HepG2 (cell line): Measurements from ENCODE around the gene VAV2. TPM values are rescaled to one million over a fixed set of nuclear protein-coding genes. Genes with fewer than 3 reads are reported as not detected.

Experiments
- AGO2 ChIP-seq: fragments of 200-400 bp; formaldehyde crosslinking; optimal IDR thresholded peaks from 2 replicates; pipeline ENCODE3; 2017; ENCODE audit warnings: mild to moderate bottlenecking, low read depth, low read length, moderate library complexity
- AKAP8 ChIP-seq: sonication (generic); formaldehyde crosslinking; IDR thresholded peaks from 2 replicates; pipeline ENCODE4 v1.5.1; 2020; ENCODE audit warnings: mild to moderate bottlenecking, missing genetic modification reagents
- HNRNPH1 ChIP-seq: fragments of 200-400 bp; formaldehyde crosslinking; optimal IDR thresholded peaks from 2 replicates; pipeline ENCODE3; 2017; ENCODE audit warnings: mild to moderate bottlenecking, low read depth, low read length
- HOXA7 ChIP-seq: sonication (generic); formaldehyde crosslinking; IDR thresholded peaks from 2 replicates; pipeline ENCODE4 v1.8.1; 2022; ENCODE audit warnings: mild to moderate bottlenecking, missing genetic modification reagents, moderate library complexity
- HOXA9 ChIP-seq: sonication (generic); formaldehyde crosslinking; IDR thresholded peaks from 2 replicates; pipeline ENCODE4 v1.8.1; 2022; ENCODE audit warnings: missing genetic modification reagents, mild to moderate bottlenecking, moderate library complexity, borderline replicate concordance
- HOXD1 ChIP-seq: sonication (generic); formaldehyde crosslinking; IDR thresholded peaks from 2 replicates; pipeline ENCODE4 v1.5.0; 2020; ENCODE audit warnings: missing genetic modification reagents
- ISL2 ChIP-seq: sonication (generic); formaldehyde crosslinking; IDR thresholded peaks from 2 replicates; pipeline ENCODE4 v1.5.0; 2020; ENCODE audit warnings: missing genetic modification reagents
- MED1 ChIP-seq: sonication (generic); formaldehyde crosslinking; IDR thresholded peaks from 2 replicates; pipeline ENCODE4 v1.4.0; 2020; ENCODE audit warnings: missing genetic modification reagents
- MIER3 ChIP-seq: IDR thresholded peaks from 2 replicates; pipeline ENCODE4 v1.6.1; 2016; ENCODE audit warnings: missing compliant biosample characterization, borderline replicate concordance
- NCOR1 ChIP-seq: fragments of 200-600 bp; sonication (generic); IDR thresholded peaks from 2 replicates; pipeline ENCODE4 v1.7.0; 2017; ENCODE audit warnings: antibody characterized with exemption, low read length, borderline replicate concordance
- RARG ChIP-seq: sonication (generic); formaldehyde crosslinking; IDR thresholded peaks from 2 replicates; pipeline ENCODE4 v1.4.0; 2020; ENCODE audit warnings: low read depth, mild to moderate bottlenecking, missing genetic modification reagents
- SP1 ChIP-seq, 2 experiments: fragments of 450-650 bp in 1 of 2; sonication (generic) in 1 of 2; formaldehyde crosslinking in 1 of 2; IDR thresholded peaks; 2 replicates each; pipeline versions ENCODE4 v1.4.0 to v1.6.1; 2016 to 2020; ENCODE audit warnings: missing genetic modification reagents in 1 of 2
- TMF1 ChIP-seq: sonication (generic); formaldehyde crosslinking; IDR thresholded peaks from 2 replicates; pipeline ENCODE4 v1.8.1; 2022; ENCODE audit warnings: low read depth, missing genetic modification reagents
- TOE1 ChIP-seq: sonication (generic); formaldehyde crosslinking; IDR thresholded peaks from 2 replicates; pipeline ENCODE4 v1.4.0; 2020; ENCODE audit warnings: mild to moderate bottlenecking, missing genetic modification reagents
- ZC3H13 ChIP-seq: sonication (generic); formaldehyde crosslinking; IDR thresholded peaks from 2 replicates; pipeline ENCODE4 v1.8.1; 2023; ENCODE audit warnings: mild to moderate bottlenecking, missing genetic modification reagents, moderate library complexity
- ZFAT ChIP-seq: sonication (generic); formaldehyde crosslinking; conservative IDR thresholded peaks from 2 replicates; pipeline ENCODE4 v1.8.1; 2023; ENCODE audit warnings: missing genetic modification reagents, inconsistent platforms
- ZKSCAN1 ChIP-seq: fragments of 150-350 bp; IDR thresholded peaks from 2 replicates; pipeline ENCODE4 v1.6.1; 2014; ENCODE audit warnings: low read length
- ZNF572 ChIP-seq: sonication (generic); formaldehyde crosslinking; IDR thresholded peaks from 2 replicates; pipeline ENCODE4 v1.5.1; 2020; ENCODE audit warnings: mild to moderate bottlenecking, missing genetic modification reagents
- ZNF607 ChIP-seq: sonication (generic); formaldehyde crosslinking; IDR thresholded peaks from 2 replicates; pipeline ENCODE4 v1.5.1; 2020; ENCODE audit warnings: missing genetic modification reagents, mild to moderate bottlenecking, borderline replicate concordance
- ZNF761 ChIP-seq: sonication (generic); formaldehyde crosslinking; conservative IDR thresholded peaks from 2 replicates; pipeline ENCODE4 v1.4.0; 2020; ENCODE audit warnings: mild to moderate bottlenecking, missing genetic modification reagents
- ZNF776 ChIP-seq: sonication (generic); formaldehyde crosslinking; IDR thresholded peaks from 2 replicates; pipeline ENCODE4 v1.4.0; 2020; ENCODE audit warnings: mild to moderate bottlenecking, missing genetic modification reagents
- polyA plus RNA-seq, 8 experiments: library from polyadenylated mRNA; depleted of rRNA in 3 of 8; stranded (reverse) in 7 of 8; unstranded in 1 of 8; fragments of >200 nt; fragmentation: Illumina TruSeq in 4 of 8; extraction: Trizol in 4 of 8; gene quantifications; 2 replicates each; pipeline versions ENCODE4 v1.2.1 to v1.2.3, GENCODE V29; 2011 to 2016; ENCODE audit warnings: low read depth in 4 of 8, missing spikeins in 1 of 8, mixed read lengths in 1 of 8; ENCODE audit not compliant: insufficient read depth in 1 of 8
- total RNA-seq, 5 experiments: library from RNA; depleted of rRNA; stranded (reverse); fragments of >200 nt; fragmentation: Illumina TruSeq; extraction: Trizol; gene quantifications; 2 replicates each; pipeline ENCODE4 v1.2.3, GENCODE V29; 2016; ENCODE audit warnings: low read depth in 1 of 5
- TF ChIP-seq, protein P1 (sequence below): sonication (generic); formaldehyde crosslinking; IDR thresholded peaks from 2 replicates; pipeline ENCODE4 v1.5.0; 2020; ENCODE audit warnings: missing genetic modification reagents
- TF ChIP-seq, protein P2 (sequence below): fragments of 450-650 bp; IDR thresholded peaks from 2 replicates; pipeline ENCODE4 v1.6.1; 2016
- TF ChIP-seq, protein P3 (sequence below): sonication (generic); formaldehyde crosslinking; IDR thresholded peaks from 2 replicates; pipeline ENCODE4 v1.4.0; 2020; ENCODE audit warnings: missing genetic modification reagents
- TF ChIP-seq, protein P4 (sequence below): sonication (generic); formaldehyde crosslinking; IDR thresholded peaks from 2 replicates; pipeline ENCODE4 v1.4.0; 2020; ENCODE audit warnings: mild to moderate bottlenecking, missing genetic modification reagents
- TF ChIP-seq, protein P5 (sequence below): sonication (generic); formaldehyde crosslinking; IDR thresholded peaks from 2 replicates; pipeline ENCODE4 v1.4.0; 2020; ENCODE audit warnings: mild to moderate bottlenecking, missing genetic modification reagents

VAV2 gene
- total and polyA plus RNA-seq, 2 of the 13 experiments (the other 11 are each of a cell fraction or from before 2014, with no cell fraction given) = 22.5 to 22.9 TPM

DNA sequence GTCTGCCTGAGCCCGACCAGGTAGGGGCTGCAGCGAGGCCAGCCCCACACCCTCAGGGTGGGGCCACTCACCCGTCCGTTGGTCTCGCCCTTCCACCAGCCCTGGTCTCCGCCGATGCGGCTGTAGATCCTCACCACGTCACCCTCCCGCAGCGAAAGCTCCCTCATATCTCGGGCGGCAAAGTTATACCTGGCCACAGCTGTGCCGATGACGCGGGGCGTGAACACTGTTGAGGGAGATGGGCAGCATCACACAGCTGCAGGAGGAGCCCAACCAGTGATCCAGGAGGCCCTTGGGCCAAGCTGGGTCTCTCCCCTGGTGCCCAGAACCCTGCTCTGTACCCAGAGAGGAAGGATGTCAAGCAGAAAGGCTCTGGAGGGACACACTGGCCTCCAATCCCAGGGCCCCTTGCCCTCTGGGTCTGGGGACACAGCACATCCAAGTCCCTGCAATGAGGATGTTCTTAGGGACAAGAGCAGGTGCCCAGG, 223.7 kb downstream of the VAV2 start (continued):
- TF ChIP-seq, protein P1, sequence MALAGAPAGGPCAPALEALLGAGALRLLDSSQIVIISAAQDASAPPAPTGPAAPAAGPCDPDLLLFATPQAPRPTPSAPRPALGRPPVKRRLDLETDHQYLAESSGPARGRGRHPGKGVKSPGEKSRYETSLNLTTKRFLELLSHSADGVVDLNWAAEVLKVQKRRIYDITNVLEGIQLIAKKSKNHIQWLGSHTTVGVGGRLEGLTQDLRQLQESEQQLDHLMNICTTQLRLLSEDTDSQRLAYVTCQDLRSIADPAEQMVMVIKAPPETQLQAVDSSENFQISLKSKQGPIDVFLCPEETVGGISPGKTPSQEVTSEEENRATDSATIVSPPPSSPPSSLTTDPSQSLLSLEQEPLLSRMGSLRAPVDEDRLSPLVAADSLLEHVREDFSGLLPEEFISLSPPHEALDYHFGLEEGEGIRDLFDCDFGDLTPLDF = no peak
- TF ChIP-seq HOXA7 (CRISPR knock-in tag) = no peak
- TF ChIP-seq MIER3 (CRISPR knock-in tag) = no peak
- no peak for TF ChIP-seq ZFAT (CRISPR knock-in tag)
- no peak for TF ChIP-seq HOXD1 (CRISPR knock-in tag)
- TF ChIP-seq SP1 (IDR thresholded peaks at IDR 0.05) = no peak
- TF ChIP-seq SP1 (CRISPR knock-in tag; IDR thresholded peaks at IDR 0.05) = no peak
- peak; percentile 61 for TF ChIP-seq AGO2
- TF ChIP-seq HNRNPH1 = no peak
- no peak; the same call in 1 of the 2 replicates for TF ChIP-seq ZNF761
- no peak for TF ChIP-seq MED1 (CRISPR knock-in tag)
- TF ChIP-seq, protein P2, sequence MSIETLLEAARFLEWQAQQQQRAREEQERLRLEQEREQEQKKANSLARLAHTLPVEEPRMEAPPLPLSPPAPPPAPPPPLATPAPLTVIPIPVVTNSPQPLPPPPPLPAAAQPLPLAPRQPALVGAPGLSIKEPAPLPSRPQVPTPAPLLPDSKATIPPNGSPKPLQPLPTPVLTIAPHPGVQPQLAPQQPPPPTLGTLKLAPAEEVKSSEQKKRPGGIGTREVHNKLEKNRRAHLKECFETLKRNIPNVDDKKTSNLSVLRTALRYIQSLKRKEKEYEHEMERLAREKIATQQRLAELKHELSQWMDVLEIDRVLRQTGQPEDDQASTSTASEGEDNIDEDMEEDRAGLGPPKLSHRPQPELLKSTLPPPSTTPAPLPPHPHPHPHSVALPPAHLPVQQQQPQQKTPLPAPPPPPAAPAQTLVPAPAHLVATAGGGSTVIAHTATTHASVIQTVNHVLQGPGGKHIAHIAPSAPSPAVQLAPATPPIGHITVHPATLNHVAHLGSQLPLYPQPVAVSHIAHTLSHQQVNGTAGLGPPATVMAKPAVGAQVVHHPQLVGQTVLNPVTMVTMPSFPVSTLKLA = no peak
- TF ChIP-seq HOXA9 (CRISPR knock-in tag) = 0 out of 2 replicates have a peak, but pooled peaks have one; percentile 26
- TF ChIP-seq ZKSCAN1 = no peak
- TF ChIP-seq ZNF776 (CRISPR knock-in tag) = 0 out of 2 replicates have a peak, but pooled peaks have one; percentile 28
- TF ChIP-seq, protein P3, sequence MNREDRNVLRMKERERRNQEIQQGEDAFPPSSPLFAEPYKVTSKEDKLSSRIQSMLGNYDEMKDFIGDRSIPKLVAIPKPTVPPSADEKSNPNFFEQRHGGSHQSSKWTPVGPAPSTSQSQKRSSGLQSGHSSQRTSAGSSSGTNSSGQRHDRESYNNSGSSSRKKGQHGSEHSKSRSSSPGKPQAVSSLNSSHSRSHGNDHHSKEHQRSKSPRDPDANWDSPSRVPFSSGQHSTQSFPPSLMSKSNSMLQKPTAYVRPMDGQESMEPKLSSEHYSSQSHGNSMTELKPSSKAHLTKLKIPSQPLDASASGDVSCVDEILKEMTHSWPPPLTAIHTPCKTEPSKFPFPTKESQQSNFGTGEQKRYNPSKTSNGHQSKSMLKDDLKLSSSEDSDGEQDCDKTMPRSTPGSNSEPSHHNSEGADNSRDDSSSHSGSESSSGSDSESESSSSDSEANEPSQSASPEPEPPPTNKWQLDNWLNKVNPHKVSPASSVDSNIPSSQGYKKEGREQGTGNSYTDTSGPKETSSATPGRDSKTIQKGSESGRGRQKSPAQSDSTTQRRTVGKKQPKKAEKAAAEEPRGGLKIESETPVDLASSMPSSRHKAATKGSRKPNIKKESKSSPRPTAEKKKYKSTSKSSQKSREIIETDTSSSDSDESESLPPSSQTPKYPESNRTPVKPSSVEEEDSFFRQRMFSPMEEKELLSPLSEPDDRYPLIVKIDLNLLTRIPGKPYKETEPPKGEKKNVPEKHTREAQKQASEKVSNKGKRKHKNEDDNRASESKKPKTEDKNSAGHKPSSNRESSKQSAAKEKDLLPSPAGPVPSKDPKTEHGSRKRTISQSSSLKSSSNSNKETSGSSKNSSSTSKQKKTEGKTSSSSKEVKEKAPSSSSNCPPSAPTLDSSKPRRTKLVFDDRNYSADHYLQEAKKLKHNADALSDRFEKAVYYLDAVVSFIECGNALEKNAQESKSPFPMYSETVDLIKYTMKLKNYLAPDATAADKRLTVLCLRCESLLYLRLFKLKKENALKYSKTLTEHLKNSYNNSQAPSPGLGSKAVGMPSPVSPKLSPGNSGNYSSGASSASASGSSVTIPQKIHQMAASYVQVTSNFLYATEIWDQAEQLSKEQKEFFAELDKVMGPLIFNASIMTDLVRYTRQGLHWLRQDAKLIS (CRISPR knock-in tag) = no peak
- TF ChIP-seq, protein P4, sequence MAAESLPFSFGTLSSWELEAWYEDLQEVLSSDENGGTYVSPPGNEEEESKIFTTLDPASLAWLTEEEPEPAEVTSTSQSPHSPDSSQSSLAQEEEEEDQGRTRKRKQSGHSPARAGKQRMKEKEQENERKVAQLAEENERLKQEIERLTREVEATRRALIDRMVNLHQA (CRISPR knock-in tag) = no peak
- TF ChIP-seq TOE1 = no peak
- TF ChIP-seq ZC3H13 (CRISPR knock-in tag) = no peak
- TF ChIP-seq ISL2 (CRISPR knock-in tag) = no peak
- TF ChIP-seq, protein P5, sequence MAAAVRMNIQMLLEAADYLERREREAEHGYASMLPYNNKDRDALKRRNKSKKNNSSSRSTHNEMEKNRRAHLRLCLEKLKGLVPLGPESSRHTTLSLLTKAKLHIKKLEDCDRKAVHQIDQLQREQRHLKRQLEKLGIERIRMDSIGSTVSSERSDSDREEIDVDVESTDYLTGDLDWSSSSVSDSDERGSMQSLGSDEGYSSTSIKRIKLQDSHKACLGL (CRISPR knock-in tag) = no peak
- TF ChIP-seq RARG = no peak
- no peak for TF ChIP-seq ZNF607
- TF ChIP-seq AKAP8 (CRISPR knock-in tag) = no peak
- no peak; the same call in 1 of the 2 replicates for TF ChIP-seq ZNF572 (CRISPR knock-in tag)
- no peak for TF ChIP-seq TMF1 (CRISPR knock-in tag)
- no peak for TF ChIP-seq NCOR1
